ENCODE results near the gene PTPN3.

The PTPN3 gene

DNA sequence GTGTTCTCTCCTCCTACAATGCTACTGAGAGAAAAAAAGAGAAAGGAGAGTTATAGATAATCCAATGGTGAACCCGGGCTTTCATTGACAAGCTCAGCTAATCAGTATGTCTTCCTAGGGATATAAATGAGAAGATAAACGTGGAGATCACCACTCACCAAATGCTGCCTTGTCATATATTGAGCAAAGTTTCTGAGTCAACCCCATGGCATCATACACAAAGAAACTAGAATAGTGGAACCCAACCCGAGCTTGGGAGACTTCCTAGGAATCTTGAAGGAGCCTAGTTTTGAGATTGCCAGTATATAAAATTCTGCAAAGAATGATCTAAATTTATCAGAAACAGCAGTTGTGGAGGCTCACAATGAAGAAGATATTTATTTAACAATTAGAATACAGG, 47.8 kb downstream of the PTPN3 start:
- no peak for DNase-seq

- no peak for DNase-seq
These were observed 48.9 kb downstream of the PTPN3 start for GRCh38 chr9:109449036-109449798.

DNA sequence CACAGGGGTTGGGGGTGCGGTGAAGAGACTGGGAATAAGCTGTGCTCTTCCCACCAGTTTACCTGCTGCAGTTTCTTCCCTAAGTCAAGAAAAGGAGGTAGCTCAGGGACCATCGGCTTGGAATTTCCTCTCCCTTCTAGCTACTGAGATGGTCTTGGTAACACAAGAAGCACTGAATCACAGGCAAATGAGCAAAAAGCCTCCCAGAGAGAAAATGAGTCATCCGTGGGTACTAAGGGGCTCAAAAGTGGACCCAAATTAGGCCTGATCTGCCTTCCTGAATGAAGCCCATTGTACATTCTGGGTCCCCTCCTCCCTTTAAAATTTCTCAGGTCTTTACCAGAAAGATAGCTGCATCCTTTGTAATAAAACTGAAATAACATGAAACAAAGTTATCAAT, 49.9 kb downstream of the PTPN3 start:
- DNase-seq = no peak

DNA sequence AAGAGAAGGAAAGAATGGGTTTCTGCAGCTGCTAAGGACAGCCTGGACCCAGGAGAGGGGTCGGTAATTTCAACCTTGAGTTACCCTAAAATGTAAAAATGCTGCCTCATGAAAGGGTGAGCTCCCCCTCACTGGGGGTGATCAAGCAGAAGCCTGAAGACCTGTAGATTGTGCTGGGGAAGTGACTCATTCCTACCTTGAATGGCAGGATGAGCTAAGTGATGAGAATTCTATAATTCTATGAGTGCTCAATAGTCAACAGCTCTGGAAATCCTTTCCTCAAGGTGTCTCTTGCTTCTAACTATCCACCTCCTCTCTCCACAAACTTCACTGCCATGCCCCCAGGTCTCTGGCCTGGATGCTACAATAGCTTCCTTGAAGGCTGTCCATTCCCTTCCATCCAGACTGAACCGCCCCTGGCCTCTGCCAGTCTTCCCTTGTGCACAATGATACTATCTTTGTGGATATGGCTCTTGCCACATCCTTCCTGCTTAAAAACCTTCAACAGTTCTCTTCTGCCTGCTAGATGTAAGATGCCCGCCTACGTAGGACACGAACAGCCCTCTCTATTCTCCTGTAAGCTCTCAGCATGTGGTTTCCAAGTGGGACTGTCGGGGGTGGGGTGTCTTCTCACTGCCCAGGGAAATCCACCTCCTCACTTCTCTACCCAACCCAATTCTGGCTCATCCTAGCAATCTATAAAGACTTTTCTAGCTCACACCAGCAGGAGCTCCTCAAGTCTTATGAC, 50.6 kb downstream of the PTPN3 start:
- DNase-seq = no peak

DNA sequence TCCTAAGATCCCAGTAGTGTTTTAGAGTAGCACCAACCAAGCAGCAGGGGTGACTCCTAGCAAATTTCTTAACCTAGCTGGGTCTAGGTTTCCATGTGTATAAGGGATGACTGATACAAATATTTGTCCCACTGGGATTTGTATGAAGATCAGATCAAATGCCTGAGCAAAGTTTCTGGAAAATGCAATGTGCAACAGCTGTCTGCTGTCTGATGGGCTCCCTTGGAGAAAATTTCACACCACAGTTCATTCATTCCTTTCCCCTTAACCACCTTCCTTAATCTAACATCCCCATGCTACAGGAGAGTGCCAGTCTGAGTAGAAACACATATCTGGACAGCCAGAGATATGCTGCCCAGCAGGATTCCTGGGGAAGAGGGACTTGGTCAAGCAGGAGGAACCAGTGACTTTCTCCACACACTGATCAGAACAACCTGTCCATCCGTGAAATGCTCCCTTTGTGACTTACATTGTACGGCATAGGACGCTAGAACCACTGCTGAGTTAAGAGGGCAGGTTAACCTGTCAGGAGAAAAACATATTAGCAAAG, 53.3 kb downstream of the PTPN3 start:
- DNase-seq = no peak

- DNase-seq = no peak
These were observed 55.4 kb downstream of the PTPN3 start for GRCh38 chr9:109442716-109443115.

GRCh38 chr9:109441296-109441695, 56.8 kb downstream of the PTPN3 start:
- no peak for DNase-seq

DNA sequence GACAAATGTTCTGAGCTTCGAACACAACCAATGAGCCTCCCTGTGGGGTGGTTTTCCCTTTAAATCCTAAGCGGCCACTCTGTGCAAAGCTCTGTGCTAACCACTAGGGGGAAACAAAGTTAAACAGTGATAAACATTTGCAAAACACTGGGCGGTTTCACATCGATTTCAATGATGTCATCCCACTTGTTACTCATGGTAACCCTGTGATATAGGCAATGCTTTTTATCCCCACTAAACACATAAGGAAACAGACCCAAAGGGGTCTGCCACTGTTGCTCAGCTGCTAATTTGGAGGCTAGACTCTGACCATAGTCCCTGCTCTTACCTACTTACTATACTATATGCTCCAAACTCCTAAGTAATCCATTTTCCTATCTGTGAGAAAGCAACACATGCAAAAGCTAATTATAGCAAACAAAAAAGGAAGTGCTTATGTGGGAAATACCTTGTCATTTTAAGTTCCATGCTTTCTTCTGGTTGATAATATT, 57.3 kb downstream of the PTPN3 start:
- DNase-seq = peak; percentile 72

- no peak for DNase-seq
These were observed 58.0 kb downstream of the PTPN3 start for GRCh38 chr9:109440117-109440515.

- DNase-seq = no peak
These were observed 58.6 kb downstream of the PTPN3 start for GRCh38 chr9:109439378-109440116.

- no peak for DNase-seq
These were observed 60.8 kb downstream of the PTPN3 start for GRCh38 chr9:109437286-109437685.

DNA sequence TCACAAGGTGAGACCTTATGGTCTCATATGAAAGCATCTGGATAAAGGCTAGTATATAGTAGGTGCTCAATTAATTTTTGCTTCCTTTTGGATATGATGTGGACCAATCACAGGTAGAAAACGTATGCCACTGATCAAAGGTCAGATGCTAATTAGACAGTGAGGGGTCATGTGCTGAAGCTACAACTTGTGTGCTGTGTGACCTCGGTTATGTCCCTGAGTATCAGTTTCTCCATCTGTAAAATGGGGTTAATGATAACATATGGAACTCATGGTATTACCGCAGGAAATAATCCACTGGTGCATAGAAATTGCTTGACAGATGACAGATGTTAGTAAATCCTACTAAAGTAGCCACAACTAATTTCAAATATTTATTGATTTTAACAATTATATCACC, 62.0 kb downstream of the PTPN3 start:
- DNase-seq = no peak

DNA sequence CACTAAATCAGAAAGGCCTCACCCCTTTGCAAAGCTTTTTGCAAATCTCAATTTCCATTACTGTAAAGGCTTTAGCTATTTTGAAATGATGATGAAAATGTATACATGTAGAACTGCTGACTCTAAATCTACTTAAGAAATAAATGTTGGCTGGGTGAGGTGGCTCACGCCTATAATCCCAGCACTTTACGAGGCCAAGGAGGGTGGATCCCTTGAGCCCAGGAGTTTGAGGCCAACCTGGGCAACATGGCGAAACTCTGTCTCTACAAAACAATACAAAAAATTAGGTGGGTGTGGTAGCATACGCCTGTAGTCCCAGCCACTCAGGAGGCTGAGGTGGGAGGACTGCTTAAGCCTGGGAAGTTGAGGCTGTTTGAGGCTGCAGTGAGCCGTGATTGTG, 64.6 kb downstream of the PTPN3 start:
- no peak for DNase-seq

- no peak for DNase-seq
These were observed 67.9 kb downstream of the PTPN3 start for GRCh38 chr9:109430231-109430630.

DNA sequence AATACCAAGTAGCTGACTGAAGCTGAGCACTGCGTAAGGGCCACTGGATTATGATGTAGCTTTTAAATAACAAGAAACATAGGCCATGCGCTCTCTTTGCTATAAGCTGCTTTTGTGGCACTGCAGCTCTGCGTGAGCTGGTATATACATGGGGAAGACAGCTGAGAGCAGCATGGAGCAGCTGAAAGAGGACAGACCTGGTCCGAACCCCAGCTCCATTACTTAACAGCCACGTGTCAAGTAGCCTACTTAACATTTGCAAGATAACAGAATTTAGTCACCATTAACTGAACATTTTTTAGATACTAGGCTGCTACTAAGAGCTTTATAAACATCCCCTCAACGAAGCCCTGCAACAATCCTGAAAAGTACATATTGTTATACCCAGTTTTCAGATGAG, 69.3 kb downstream of the PTPN3 start:
- no peak for DNase-seq

DNA sequence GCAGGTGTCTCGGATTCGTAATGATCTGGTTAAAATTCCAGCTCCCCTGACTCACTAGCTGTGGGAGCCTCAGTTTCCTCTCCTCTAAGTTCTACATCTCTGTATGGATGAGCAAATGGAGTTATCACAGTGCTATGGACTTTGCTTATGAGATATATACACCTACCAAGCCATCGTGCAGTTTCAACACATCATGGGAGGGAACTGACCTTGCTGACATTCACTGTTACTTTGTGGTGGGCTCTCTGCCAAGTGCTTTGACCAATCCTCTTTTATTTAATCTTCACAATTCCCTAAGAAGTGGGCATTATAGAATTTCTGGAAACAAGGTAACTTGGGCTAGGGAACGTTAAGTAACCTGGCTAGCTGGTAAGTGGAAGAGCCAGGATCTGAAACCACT, 70.2 kb downstream of the PTPN3 start:
- no peak for DNase-seq

- DNase-seq = no peak
These were observed 71.3 kb downstream of the PTPN3 start for GRCh38 chr9:109426626-109427402.

DNA sequence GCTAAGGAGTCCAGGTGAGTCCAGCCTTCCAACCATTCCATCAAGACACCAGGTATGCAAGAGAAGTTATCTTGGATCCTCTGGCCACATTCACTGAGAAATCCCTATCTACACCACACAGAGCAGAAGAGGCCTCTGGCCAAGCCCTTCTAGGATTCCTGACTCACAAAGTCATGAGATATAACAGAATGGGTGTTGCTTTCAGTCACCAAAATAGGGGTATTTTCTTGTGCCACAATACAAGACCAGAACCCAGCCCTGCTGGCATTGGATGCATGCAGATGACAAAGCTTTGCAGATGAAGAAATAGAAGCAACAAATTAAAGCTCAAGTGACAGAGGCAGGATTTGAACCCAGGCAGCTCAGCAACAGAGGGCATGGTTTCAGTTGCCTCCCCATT, 73.5 kb downstream of the PTPN3 start:
- DNase-seq = no peak

- no peak for DNase-seq
These were observed 74.2 kb downstream of the PTPN3 start for GRCh38 chr9:109423877-109424276.

DNA sequence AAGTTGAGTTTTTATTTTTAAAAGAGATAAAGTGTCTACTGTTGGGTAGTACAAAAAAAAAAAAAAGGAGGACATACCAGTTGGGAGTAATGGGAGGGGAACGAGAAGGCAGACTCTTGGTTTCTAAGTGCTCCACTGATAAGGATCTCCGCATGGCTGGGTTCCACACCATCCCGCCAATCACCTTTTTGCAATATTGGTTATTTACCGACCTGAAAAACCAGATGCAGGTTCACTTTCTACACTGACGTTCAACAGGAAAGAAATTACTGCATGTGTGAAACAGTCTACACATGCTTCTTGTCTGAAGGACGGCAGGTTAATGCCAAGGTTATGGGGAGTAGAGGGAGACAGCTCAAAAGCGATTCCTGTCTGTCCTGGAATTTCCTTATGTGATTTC, 75.5 kb downstream of the PTPN3 start:
- DNase-seq = no peak

DNA sequence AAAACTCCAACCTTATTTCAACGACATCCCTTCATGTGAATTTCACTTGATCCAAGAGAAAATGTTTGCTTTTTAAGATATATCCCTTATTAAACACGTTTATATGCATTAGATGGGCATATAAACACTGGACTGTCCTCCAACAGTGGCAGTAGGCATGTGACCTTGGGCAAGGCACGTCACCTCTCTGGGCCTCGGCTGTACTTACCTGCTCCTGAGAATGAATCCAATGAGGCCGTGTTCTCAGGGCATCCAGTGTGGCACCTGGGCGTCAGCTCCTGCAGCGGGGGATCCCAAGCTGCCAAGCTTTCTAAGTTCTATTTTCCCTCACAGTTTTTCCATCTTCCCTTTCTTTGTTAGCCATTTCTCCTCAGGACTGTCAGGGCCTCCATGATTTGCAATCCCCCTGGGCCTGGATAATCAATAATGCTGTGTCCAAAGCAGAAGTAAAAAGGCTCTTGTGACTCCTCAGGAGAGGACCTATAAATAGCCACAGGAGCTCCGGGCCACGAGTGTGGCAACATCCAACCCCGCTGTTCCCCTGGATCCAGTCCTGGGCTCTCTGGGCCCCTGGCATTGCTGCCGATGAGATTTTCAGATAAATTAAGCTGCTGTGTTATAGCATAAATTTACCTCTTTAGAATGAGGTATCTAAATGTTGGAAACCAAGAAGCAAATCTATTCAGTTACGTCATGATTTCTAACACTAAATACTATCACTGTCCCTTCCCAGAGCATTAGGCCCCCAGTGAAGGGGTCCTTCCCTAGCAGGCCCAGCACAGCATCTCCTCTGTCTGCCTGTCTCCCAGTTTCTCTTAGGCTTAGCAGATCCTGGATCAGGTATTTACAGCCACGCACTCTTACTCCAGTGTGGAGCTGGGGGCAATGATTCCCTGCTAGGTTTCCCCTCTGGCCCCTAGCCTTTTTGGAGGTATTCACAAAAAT, 76.8 kb downstream of the PTPN3 start:
- no peak for DNase-seq
